Activated naive CD8-positive, alpha-beta T cell treated with anti-CD3 and anti-CD28 coated beads, Interleukin-2, amount 50 U/mL, for 24 hours (primary cell): ENCODE data around the gene TIMP4.

Source experiments
- ATAC-seq: fragments of 150-1000 bp; cut with Tn5 transposase; one replicate; pipeline ENCODE4 v1.10.0; 2021
- DNase-seq: peaks from one replicate; pipeline ENCODE4 v3.0.0; 2021
- H3K27ac Mint-ChIP-seq: one replicate; pipeline ENCODE4 v1.8.0; 2021; ENCODE audit warnings: mild to moderate bottlenecking, mixed read lengths
- H3K27me3 Mint-ChIP-seq: one replicate; pipeline ENCODE4 v1.8.0; 2021; ENCODE audit warnings: mixed read lengths
- H3K36me3 Mint-ChIP-seq: one replicate; pipeline ENCODE4 v1.8.0; 2021; ENCODE audit warnings: low read depth, mixed read lengths
- H3K4me1 Mint-ChIP-seq: one replicate; pipeline ENCODE4 v1.8.0; 2021; ENCODE audit warnings: mixed read lengths
- H3K4me3 Mint-ChIP-seq: one replicate; pipeline ENCODE4 v1.8.0; 2021; ENCODE audit warnings: mild to moderate bottlenecking, moderate library complexity, mixed read lengths
- H3K9me3 Mint-ChIP-seq: one replicate; pipeline ENCODE4 v1.8.0; 2021; ENCODE audit warnings: mixed read lengths

The TIMP4 gene

DNA sequence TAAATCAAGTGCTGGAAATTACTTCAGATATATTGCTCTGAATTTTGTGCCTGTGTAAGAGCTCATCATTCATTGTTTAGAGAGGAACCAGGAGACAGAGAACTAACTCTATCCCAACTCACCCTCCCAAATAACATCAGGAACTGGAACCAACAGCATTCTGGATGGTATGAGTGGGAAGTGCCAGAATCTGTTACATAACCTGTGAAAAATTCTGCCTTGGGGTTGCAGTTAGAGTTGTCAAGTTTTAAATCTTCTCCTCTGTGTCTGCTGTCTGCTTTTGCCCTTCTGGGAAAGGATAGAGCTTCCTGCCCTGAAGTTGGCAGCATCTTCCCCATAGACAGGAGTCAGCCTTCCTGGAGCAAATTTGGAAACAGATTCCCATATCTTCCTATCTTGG, 41.2 kb downstream of the TIMP4 start:
- Mint-ChIP-seq H3K27me3 (peaks cover 20% of the 10 kb centered on the region), H3K4me1 (peaks cover 5% of the 10 kb centered on the region), H3K9me3 (no peaks in the 10 kb centered on the region), H3K27ac (no peak overlapping the region), H3K36me3 (no peaks in the 10 kb centered on the region), H3K4me3 (no peak overlapping the region)
- ATAC-seq (no peak), DNase-seq (no peak)

DNA sequence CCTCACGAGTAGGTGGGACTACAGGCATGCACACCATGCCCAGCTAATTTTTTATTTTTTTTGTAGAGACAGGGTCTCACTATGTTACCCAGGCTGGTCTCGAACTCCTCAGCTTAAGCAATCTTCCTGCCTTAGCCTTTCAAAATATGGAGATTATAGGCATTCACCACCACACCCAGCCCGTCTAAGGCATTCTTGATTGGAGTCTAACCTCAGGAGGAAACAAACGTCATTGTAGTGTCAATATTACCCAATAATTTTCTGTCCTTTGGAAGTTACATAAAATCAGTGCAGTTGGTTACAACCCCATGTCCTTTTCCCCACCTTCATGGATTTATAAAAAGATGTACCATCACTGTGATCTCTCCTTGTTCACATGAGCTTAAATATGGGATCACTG, 41.8 kb downstream of the TIMP4 start:
- H3K4me1 Mint-ChIP-seq = peaks cover 5% of the 10 kb centered on the region
- ATAC-seq (no peak), DNase-seq (no peak)
- no peak overlapping the region for H3K27ac Mint-ChIP-seq
- peaks cover 20% of the 10 kb centered on the region for H3K27me3 Mint-ChIP-seq
- no peaks in the 10 kb centered on the region for H3K36me3 Mint-ChIP-seq
- H3K4me3 Mint-ChIP-seq = no peak overlapping the region
- no peaks in the 10 kb centered on the region for H3K9me3 Mint-ChIP-seq

DNA sequence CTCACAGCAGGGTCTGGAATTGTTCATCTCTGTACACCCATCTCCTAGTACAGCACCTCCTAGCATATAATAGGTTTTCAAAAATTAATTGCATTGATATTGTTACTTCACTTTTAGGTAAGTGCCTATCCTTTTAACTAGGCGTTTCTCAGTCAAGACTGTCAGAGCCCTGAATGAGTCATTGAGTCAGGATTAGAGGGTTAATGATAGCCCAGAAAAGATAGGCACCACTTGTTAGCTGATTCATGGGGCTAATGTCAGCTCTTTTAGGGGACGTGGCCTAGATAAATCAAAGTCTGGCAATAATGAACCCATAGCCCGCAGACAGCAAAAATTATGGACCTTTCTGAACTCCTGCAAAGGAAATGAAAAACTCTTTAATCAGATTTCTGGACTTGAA, 42.9 kb downstream of the TIMP4 start:
- DNase-seq (no peak), ATAC-seq (no peak)
- Mint-ChIP-seq H3K27me3 (peaks cover 20% of the 10 kb centered on the region), H3K9me3 (no peaks in the 10 kb centered on the region), H3K36me3 (peaks cover 2% of the 10 kb centered on the region), H3K27ac (no peak overlapping the region), H3K4me1 (peaks cover 3% of the 10 kb centered on the region), H3K4me3 (no peak overlapping the region)

DNA sequence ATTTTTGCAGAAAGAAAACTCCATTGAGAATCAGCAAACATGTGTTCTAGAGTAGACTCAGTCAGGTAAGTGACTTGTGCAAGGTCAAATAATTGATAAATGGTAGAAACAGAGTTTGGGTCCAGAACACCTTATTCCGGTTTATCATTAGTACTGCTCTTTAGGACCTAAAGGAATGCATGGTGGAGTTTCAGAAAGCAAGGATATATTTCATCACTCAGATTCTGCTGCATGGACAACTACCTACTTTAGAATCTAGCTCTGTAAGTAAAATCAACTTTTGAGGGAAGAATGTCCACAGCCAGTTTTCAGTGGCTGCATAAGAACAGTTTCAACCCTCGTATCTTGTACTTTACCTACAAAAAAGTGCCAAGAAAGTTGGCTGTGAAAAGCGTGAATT, 43.6 kb downstream of the TIMP4 start:
- peaks cover 20% of the 10 kb centered on the region for H3K27me3 Mint-ChIP-seq
- H3K4me3 Mint-ChIP-seq = no peak overlapping the region
- no peak for ATAC-seq

DNA sequence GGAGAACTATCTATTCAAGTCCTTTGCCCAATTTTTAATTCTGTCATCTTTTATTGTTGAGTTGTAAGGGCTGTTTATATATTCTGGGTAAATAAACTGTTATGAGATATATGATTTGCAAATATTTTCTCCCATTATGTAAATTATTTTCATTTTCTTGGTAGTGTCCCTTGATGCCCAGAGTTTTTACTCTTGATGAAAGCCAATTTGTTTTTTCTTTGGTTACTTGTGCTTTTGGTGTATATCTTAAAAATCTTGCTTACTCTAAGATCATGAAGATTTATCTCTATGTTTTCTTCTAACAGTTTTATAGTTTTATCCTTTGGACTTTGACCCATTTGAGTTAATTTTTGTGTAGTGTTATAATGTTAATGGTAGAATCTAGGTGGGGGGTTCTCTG, 44.5 kb downstream of the TIMP4 start:
- Mint-ChIP-seq H3K36me3 (peaks cover 2% of the 10 kb centered on the region), H3K4me3 (no peak overlapping the region), H3K4me1 (no peaks in the 10 kb centered on the region), H3K27ac (no peak overlapping the region), H3K9me3 (peaks cover 4% of the 10 kb centered on the region), H3K27me3 (peaks cover 20% of the 10 kb centered on the region)
- ATAC-seq = no peak
- DNase-seq = no peak

More for the DNA sequence above, 43.6 kb downstream of the TIMP4 start:
- H3K9me3 Mint-ChIP-seq = peaks cover 4% of the 10 kb centered on the region
- no peaks in the 10 kb centered on the region for H3K4me1 Mint-ChIP-seq
- H3K27ac Mint-ChIP-seq = no peak overlapping the region
- no peak for DNase-seq
- peaks cover 2% of the 10 kb centered on the region for H3K36me3 Mint-ChIP-seq

DNA sequence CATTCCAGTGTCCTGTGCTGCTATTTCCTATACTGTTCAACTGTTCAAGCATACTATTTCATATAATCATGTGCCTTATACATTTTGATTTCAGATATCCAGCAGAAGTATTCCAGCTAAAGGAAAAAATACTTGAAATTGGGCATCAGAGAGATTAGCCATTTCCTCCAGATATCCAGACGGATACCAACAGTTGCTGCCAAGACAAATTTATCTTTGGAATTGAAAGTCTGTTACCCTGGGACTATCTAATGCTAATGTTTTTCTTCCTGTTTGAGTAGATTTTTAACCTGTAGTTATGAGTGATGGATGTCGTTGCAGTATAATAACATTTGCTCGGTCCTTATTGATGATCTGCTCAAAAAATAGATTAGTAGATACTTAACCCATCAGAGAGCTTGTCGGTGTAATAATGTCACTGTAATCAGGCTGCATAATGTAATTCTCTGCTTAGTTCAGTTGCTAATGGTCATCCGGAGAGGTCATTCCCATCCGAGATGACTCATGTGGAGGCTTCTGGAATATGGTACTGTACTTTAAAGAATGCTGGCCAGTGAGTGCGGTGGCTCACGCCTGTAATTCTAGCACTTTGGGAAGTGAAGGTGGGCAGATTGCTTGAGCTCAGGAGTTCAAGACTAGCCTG, 51.5 kb downstream of the TIMP4 start:
- no peak for DNase-seq
- Mint-ChIP-seq H3K4me3 (no peak overlapping the region), H3K9me3 (peaks cover 4% of the 10 kb centered on the region), H3K27me3 (no peaks in the 10 kb centered on the region), H3K4me1 (no peaks in the 10 kb centered on the region), H3K36me3 (peaks cover 2% of the 10 kb centered on the region), H3K27ac (no peak overlapping the region)
- no peak for ATAC-seq
